ENCODE results near the gene SLC38A10. TPM values are rescaled to one million over a fixed set of nuclear protein-coding genes. Genes with fewer than 3 reads are reported as not detected.

Gene SLC38A10
- polyA plus RNA-seq, 1 donor from 2014 or later, result 37.4 TPM

DNA sequence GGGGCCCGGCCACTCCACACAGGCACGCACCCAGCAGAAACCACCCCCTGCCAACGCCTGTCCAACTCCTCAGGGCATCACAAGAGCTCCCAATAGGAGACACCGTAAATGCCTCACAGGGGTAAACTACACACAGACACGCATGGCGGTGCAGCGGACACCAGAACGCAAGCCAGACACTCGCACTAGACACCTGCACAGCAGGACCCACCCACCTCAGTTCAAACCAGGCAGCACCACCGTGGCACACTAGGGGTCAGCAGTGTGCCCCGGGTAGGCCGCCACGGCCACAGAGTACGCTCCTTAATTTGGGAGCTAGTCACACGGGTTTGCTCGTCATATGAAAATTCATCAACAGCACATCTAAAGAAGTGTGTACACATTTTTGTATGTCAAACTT, 3.4 kb downstream of the SLC38A10 start:
- H3K4me3 ChIP-seq (ENCODE audit: low read length), result no peak overlapping the region
- H3K27me3 ChIP-seq (ENCODE audit: insufficient read depth, low read depth, low read length), result no peaks in the 10 kb centered on the region
- no peak overlapping the region for H2AFZ ChIP-seq (ENCODE audit: low read depth, low read length)
- H4K20me1 ChIP-seq (ENCODE audit: insufficient read depth), result no peaks in the 10 kb centered on the region
- H3K4me2 ChIP-seq (ENCODE audit: low read length), result no peak overlapping the region
- H3K27ac ChIP-seq (ENCODE audit: low read length), result no peak overlapping the region
- H3K9me2 ChIP-seq (ENCODE audit: insufficient read depth, low read length), result no peaks in the 10 kb centered on the region
- TF ChIP-seq POLR2AphosphoS5 (IDR thresholded peaks at IDR 0.05) (no peak), EZH2 (IDR thresholded peaks at IDR 0.05; ENCODE audit: borderline replicate concordance, insufficient read depth, low read length, poor library complexity, severe bottlenecking) (no peak), SMC3 (conservative IDR thresholded peaks at IDR 0.05; ENCODE audit: poor library complexity) (peak; percentile 45), TAF1 (IDR thresholded peaks at IDR 0.05; ENCODE audit: low read depth) (no peak), RAD21 (conservative IDR thresholded peaks at IDR 0.05) (peak; percentile 39), EP300 (conservative IDR thresholded peaks at IDR 0.05; ENCODE audit: poor library complexity, severe bottlenecking) (no peak), MXI1 (conservative IDR thresholded peaks at IDR 0.05; ENCODE audit: poor library complexity, severe bottlenecking) (no peak), CTCF (IDR thresholded peaks at IDR 0.05; ENCODE audit: poor library complexity, severe bottlenecking) (peak; percentile 49)
- TF ChIP-seq, protein P1, sequence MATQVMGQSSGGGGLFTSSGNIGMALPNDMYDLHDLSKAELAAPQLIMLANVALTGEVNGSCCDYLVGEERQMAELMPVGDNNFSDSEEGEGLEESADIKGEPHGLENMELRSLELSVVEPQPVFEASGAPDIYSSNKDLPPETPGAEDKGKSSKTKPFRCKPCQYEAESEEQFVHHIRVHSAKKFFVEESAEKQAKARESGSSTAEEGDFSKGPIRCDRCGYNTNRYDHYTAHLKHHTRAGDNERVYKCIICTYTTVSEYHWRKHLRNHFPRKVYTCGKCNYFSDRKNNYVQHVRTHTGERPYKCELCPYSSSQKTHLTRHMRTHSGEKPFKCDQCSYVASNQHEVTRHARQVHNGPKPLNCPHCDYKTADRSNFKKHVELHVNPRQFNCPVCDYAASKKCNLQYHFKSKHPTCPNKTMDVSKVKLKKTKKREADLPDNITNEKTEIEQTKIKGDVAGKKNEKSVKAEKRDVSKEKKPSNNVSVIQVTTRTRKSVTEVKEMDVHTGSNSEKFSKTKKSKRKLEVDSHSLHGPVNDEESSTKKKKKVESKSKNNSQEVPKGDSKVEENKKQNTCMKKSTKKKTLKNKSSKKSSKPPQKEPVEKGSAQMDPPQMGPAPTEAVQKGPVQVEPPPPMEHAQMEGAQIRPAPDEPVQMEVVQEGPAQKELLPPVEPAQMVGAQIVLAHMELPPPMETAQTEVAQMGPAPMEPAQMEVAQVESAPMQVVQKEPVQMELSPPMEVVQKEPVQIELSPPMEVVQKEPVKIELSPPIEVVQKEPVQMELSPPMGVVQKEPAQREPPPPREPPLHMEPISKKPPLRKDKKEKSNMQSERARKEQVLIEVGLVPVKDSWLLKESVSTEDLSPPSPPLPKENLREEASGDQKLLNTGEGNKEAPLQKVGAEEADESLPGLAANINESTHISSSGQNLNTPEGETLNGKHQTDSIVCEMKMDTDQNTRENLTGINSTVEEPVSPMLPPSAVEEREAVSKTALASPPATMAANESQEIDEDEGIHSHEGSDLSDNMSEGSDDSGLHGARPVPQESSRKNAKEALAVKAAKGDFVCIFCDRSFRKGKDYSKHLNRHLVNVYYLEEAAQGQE (IDR thresholded peaks at IDR 0.05; ENCODE audit: borderline replicate concordance), result no peak
- H3K79me2 ChIP-seq (replicated peaks; ENCODE audit: insufficient read depth, low read length), result peaks cover 21% of the 10 kb centered on the region
- H3K9me3 ChIP-seq (ENCODE audit: low read length), result no peaks in the 10 kb centered on the region
- no peaks in the 10 kb centered on the region for H3F3A ChIP-seq (ENCODE audit: insufficient read depth, low read length, poor library complexity, severe bottlenecking)
- H3K9ac ChIP-seq (ENCODE audit: low read length), result no peak overlapping the region
- no peaks in the 10 kb centered on the region for H3K36me3 ChIP-seq (ENCODE audit: insufficient read depth, low read length)

DNA sequence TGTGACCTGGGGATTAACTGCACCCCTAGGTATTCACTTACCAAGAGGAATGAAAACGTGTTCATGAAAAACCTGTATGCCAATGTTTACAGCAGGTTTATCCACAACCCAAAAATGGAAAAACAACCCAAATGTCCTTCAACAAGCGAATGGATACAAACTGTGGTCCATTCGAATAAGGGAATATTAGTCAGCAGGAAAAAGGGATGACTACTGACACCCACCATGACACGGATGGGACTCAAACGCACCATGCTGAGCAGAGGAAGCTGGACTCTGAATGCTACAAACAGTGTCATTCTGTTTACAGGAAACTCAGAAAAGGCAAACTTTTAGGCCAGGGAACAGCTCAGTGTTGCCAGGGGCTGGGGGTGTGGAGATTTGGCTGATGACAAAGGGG, 4.9 kb downstream of the SLC38A10 start:
- TF ChIP-seq SMC3 (conservative IDR thresholded peaks at IDR 0.05; ENCODE audit: poor library complexity) (no peak), POLR2AphosphoS5 (IDR thresholded peaks at IDR 0.05) (no peak), EP300 (conservative IDR thresholded peaks at IDR 0.05; ENCODE audit: poor library complexity, severe bottlenecking) (no peak), MXI1 (conservative IDR thresholded peaks at IDR 0.05; ENCODE audit: poor library complexity, severe bottlenecking) (no peak)

More for the DNA sequence above, 4.9 kb downstream of the SLC38A10 start:
- no peaks in the 10 kb centered on the region for H4K20me1 ChIP-seq (ENCODE audit: insufficient read depth)
- H3K9me2 ChIP-seq (ENCODE audit: insufficient read depth, low read length), result no peaks in the 10 kb centered on the region
- H3K79me2 ChIP-seq (replicated peaks; ENCODE audit: insufficient read depth, low read length), result peaks cover 15% of the 10 kb centered on the region
- no peak overlapping the region for H2AFZ ChIP-seq (ENCODE audit: low read depth, low read length)
- H3K27ac ChIP-seq (ENCODE audit: low read length), result no peak overlapping the region
- no peaks in the 10 kb centered on the region for H3K27me3 ChIP-seq (ENCODE audit: insufficient read depth, low read depth, low read length)
- no peaks in the 10 kb centered on the region for H3K36me3 ChIP-seq (ENCODE audit: insufficient read depth, low read length)
- no peaks in the 10 kb centered on the region for H3K9me3 ChIP-seq (ENCODE audit: low read length)
- no peak overlapping the region for H3K4me2 ChIP-seq (ENCODE audit: low read length)
- no peak overlapping the region for H3K4me3 ChIP-seq (ENCODE audit: low read length)
- no peaks in the 10 kb centered on the region for H3F3A ChIP-seq (ENCODE audit: insufficient read depth, low read length, poor library complexity, severe bottlenecking)
- H3K9ac ChIP-seq (ENCODE audit: low read length), result no peak overlapping the region
